ENCODE results near the gene SLC26A9. TPM values are rescaled to one million over a fixed set of nuclear protein-coding genes. Genes with fewer than 3 reads are reported as not detected.

Gene SLC26A9
- total RNA-seq, 4 donors from 2014 or later = 1.6 to 4.8 (median 3.3) TPM

DNA sequence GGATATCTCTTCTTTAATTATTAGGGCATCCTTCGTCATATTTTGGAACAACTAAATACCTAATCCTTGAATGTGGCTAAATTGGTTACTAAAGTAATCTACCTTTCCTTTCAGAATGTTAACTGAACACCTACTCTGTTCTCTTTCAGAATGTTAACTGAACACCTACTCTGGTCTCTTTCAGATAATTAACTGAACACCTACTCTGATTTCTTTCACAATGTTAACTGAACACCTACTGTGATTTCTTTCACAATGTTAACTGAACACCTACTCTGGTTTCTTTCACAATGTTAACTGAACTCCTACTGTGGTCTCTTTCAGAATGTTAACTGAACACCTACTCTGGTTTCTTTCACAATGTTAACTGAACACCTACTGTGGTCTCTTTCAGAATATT lies 38.0 kb upstream of the SLC26A9 start:
- Histone ChIP-seq H3K27me3 (no peaks in the 10 kb centered on the region), H3K27ac (no peak overlapping the region), H3K4me1 (peaks cover 7 to 31% of the 10 kb centered on the region in 2 donors), H3K36me3 (no peaks in the 10 kb centered on the region), H3K9me3 (no peaks in the 10 kb centered on the region), H3K4me3 (replicated peaks in 1 of 3) (no peak overlapping the region)
- intact Hi-C loops (cut with DNase I) = no loop called here
- no peak for DNase-seq
- 97 to 98% methylated on average over 1 of the region's 1 CpG for WGBS, 2 donors
- TF ChIP-seq POLR2A (IDR thresholded peaks at IDR 0.05) = no peak
- TF ChIP-seq, protein P1, sequence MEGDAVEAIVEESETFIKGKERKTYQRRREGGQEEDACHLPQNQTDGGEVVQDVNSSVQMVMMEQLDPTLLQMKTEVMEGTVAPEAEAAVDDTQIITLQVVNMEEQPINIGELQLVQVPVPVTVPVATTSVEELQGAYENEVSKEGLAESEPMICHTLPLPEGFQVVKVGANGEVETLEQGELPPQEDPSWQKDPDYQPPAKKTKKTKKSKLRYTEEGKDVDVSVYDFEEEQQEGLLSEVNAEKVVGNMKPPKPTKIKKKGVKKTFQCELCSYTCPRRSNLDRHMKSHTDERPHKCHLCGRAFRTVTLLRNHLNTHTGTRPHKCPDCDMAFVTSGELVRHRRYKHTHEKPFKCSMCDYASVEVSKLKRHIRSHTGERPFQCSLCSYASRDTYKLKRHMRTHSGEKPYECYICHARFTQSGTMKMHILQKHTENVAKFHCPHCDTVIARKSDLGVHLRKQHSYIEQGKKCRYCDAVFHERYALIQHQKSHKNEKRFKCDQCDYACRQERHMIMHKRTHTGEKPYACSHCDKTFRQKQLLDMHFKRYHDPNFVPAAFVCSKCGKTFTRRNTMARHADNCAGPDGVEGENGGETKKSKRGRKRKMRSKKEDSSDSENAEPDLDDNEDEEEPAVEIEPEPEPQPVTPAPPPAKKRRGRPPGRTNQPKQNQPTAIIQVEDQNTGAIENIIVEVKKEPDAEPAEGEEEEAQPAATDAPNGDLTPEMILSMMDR (IDR thresholded peaks at IDR 0.05) = no peak

DNA sequence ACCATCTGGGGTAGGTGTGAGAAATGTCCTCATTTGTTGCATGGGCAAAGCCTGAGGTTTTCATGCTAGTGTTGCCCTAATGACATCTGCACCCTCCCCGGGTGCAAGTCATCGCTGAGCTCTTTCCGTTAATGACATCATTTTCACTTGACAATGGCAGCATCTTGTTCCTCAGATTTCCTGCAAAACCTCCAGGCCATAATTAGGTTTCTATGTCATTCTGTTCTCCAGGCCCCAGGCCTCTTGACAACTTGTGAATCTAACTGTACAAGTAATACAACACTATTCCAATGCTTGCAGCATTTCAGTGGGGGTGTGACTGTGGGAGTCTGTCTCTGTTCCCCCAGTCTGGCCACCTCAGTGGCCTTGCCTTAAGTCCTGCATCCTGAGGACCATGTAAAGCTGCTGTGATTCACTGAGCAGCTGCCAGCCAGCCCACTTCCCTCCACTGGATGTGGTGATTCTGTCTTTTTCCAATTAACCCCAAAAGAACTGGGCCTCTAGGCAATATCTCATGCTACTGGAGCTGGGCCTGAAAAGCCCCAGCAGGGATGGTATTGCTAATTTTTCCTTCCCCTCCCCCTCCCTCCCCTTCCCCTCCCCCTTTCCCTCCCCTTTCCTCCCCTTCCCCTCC lies 37.1 kb upstream of the SLC26A9 start:
- no peak for DNase-seq
- H3K27ac ChIP-seq = no peak overlapping the region
- intact Hi-C loops (cut with DNase I) = no loop called here
- no peak for TF ChIP-seq POLR2A (IDR thresholded peaks at IDR 0.05)
- TF ChIP-seq, protein P1 (IDR thresholded peaks at IDR 0.05) = no peak
- H3K27me3 ChIP-seq = no peaks in the 10 kb centered on the region
- whole genome bisulfite sequencing, 2 donors = 71 to 73% methylated on average over 3 of the region's 3 CpGs
- H3K36me3 ChIP-seq = no peaks in the 10 kb centered on the region
- peaks cover 5 to 35% of the 10 kb centered on the region in 2 donors for H3K4me1 ChIP-seq
- no peak overlapping the region for H3K4me3 ChIP-seq (replicated peaks in 1 of 3)
- no peaks in the 10 kb centered on the region for H3K9me3 ChIP-seq

DNA sequence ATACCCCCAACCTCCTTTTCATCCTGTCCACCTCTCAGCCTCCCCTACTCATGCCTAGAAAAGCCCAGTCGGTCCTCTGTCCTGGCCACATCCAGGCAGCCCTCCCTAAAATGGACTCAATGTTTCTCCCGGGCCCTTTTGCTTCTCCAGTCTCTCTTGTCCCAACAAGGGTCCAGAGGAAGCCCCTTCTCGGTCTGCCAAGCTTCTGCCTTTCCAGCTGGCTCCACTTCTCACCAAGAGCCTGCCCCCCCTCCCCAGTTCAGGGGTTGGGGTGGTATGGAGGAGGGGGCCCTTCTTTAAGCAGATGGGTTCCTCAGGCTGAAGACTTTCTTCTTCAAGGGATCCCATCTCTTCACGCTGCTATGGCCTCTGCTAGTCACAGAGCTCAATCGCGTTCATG lies 36.0 kb upstream of the SLC26A9 start:
- H3K27me3 ChIP-seq = no peaks in the 10 kb centered on the region
- 86 to 90% methylated on average over 6 of the region's 6 CpGs for WGBS, 2 donors
- TF ChIP-seq, protein P1 (IDR thresholded peaks at IDR 0.05) = no peak
- TF ChIP-seq POLR2A (IDR thresholded peaks at IDR 0.05) = no peak
- H3K4me1 ChIP-seq = peaks cover 5 to 30% of the 10 kb centered on the region in 2 donors
- no peak for DNase-seq
- H3K4me3 ChIP-seq (replicated peaks in 1 of 3) = no peak overlapping the region
- H3K36me3 ChIP-seq = no peaks in the 10 kb centered on the region
- no peaks in the 10 kb centered on the region for H3K9me3 ChIP-seq
- intact Hi-C loops (cut with DNase I) = loop anchor here (5.0 kb wide), 2 partner anchors 187 to 322 kb away; no protein-coding TSS in a partner anchor
- no peak overlapping the region for H3K27ac ChIP-seq

DNA sequence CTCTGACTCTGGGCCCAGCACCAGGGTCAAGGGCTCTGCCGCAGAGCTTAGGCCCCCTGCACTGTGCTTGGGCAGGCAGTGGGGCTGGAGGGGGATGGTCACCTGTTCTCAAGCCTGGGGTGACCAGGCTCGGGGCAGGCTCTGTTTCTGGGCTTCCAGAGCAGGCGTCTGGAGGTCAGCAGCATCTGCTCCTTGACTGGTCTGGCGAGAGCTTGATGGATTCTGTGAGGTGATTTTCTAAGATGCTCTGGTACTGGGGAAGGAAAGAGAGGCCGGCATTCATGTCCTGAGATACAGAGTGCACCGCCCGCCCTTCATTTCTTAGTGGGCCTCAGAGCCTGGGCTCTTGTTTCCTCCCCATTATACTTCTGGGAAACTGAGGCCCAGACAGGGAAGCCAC lies 35.4 kb upstream of the SLC26A9 start:
- DNase-seq = no peak
- Histone ChIP-seq H3K4me3 (replicated peaks in 1 of 3) (no peak overlapping the region), H3K27ac (no peak overlapping the region), H3K9me3 (no peaks in the 10 kb centered on the region), H3K36me3 (no peaks in the 10 kb centered on the region), H3K4me1 (peaks cover 1 to 24% of the 10 kb centered on the region in 2 donors), H3K27me3 (no peaks in the 10 kb centered on the region)
- 73 to 98% methylated on average over 5 to 7 of the region's 7 CpGs for WGBS, 2 donors
- intact Hi-C loops (cut with DNase I) = loop anchor here (5.0 kb wide), 2 partner anchors 186 to 321 kb away; no protein-coding TSS in a partner anchor
- no peak for TF ChIP-seq POLR2A (IDR thresholded peaks at IDR 0.05)
- TF ChIP-seq, protein P1 (IDR thresholded peaks at IDR 0.05) = no peak

DNA sequence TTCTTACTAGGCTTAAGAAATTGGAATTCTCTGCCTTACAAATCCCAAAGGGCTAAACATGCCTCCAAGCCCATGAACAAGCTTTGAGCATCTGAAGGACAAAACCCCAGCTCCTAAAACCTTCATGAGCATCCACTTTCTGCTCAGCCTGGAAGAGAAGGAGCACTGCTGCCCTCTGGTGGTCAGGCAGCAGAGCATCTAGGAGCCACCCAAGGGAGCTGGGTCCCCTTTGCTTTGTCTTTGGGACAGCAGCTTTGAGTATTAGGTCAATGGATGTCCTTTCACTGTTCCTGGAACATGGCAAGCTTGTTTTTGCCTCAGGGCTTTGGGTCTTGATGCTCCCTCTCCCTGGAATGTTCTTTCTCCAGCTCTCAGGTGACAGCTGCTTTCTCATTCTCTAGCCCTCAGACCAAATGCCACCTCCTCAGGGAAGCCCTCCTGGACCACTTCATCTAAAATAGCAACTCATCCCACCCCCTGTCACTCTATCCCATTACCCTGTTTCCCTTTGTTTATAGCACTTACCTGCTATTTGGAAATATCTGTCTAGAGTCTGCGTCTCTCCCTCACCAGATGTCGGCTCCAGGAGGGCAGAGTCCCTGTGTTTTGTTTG lies 34.3 kb upstream of the SLC26A9 start:
- DNase-seq = peak; percentile 62 to 80
- H3K4me1 ChIP-seq = peaks cover 0 to 21% of the 10 kb centered on the region in 2 donors
- TF ChIP-seq, protein P1 (IDR thresholded peaks at IDR 0.05) = peak; percentile 71 to 99 (median 96)
- no peak for TF ChIP-seq POLR2A (IDR thresholded peaks at IDR 0.05)
- no peaks in the 10 kb centered on the region for H3K36me3 ChIP-seq
- no peak overlapping the region for H3K4me3 ChIP-seq (replicated peaks in 1 of 3)
- H3K27ac ChIP-seq = peak overlapping the region in 1 of 3 donors; percentile 41
- H3K9me3 ChIP-seq = no peaks in the 10 kb centered on the region
- intact Hi-C loops (cut with DNase I) = loop anchor here (2.0 to 5.0 kb wide), 3 partner anchors 59 to 320 kb away; no protein-coding TSS in a partner anchor
- H3K27me3 ChIP-seq = no peaks in the 10 kb centered on the region
- WGBS, 2 donors = 72 to 94% methylated on average over 2 of the region's 2 CpGs
